Measurements from ENCODE around the gene TFDP1. TPM values are rescaled to one million over a fixed set of nuclear protein-coding genes. Genes with fewer than 3 reads are reported as not detected.

TFDP1 gene
- total RNA-seq, 1 donor from 2014 or later: 54.4 TPM

- DNase-seq (ENCODE audit: low read depth): no peak
- no peak overlapping the region for H3K4me3 ChIP-seq (ENCODE audit: low read depth, low read length)
- H3K27me3 ChIP-seq (ENCODE audit: control insufficient read depth, insufficient read depth, low read length): no peaks in the 10 kb centered on the region
- peaks cover 2% of the 10 kb centered on the region for H3K36me3 ChIP-seq (ENCODE audit: control insufficient read depth, insufficient read depth, low read length)
- TF ChIP-seq CTCF (IDR thresholded peaks at IDR 0.05; ENCODE audit: insufficient read depth, low read length, poor library complexity, severe bottlenecking): no peak
Observed at GRCh38 chr13:113547238-113547971, 37.1 kb upstream of the TFDP1 start.

GRCh38 chr13:113548171-113548641 is 36.3 kb upstream of the TFDP1 start:
- no peaks in the 10 kb centered on the region for H3K27me3 ChIP-seq (ENCODE audit: control insufficient read depth, insufficient read depth, low read length)
- no peak for TF ChIP-seq CTCF (IDR thresholded peaks at IDR 0.05; ENCODE audit: insufficient read depth, low read length, poor library complexity, severe bottlenecking)
- no peak for DNase-seq (ENCODE audit: low read depth)
- no peak overlapping the region for H3K4me3 ChIP-seq (ENCODE audit: low read depth, low read length)
- peaks cover 2% of the 10 kb centered on the region for H3K36me3 ChIP-seq (ENCODE audit: control insufficient read depth, insufficient read depth, low read length)

- Histone ChIP-seq H3K27me3 (ENCODE audit: control insufficient read depth, insufficient read depth, low read length) (no peaks in the 10 kb centered on the region), H3K36me3 (ENCODE audit: control insufficient read depth, insufficient read depth, low read length) (peaks cover 2% of the 10 kb centered on the region)
- TF ChIP-seq CTCF (IDR thresholded peaks at IDR 0.05; ENCODE audit: insufficient read depth, low read length, poor library complexity, severe bottlenecking): no peak
Observed at GRCh38 chr13:113548778-113549621, 35.6 kb upstream of the TFDP1 start.

GRCh38 chr13:113550453-113550852 is 34.1 kb upstream of the TFDP1 start:
- TF ChIP-seq CTCF (IDR thresholded peaks at IDR 0.05; ENCODE audit: insufficient read depth, low read length, poor library complexity, severe bottlenecking): no peak
- H3K4me3 ChIP-seq (ENCODE audit: low read depth, low read length): no peak overlapping the region
- H3K36me3 ChIP-seq (ENCODE audit: control insufficient read depth, insufficient read depth, low read length): peaks cover 2% of the 10 kb centered on the region

More at GRCh38 chr13:113548778-113549621, 35.6 kb upstream of the TFDP1 start:
- DNase-seq (ENCODE audit: low read depth): no peak
- H3K4me3 ChIP-seq (ENCODE audit: low read depth, low read length): no peak overlapping the region

GRCh38 chr13:113551081-113552000 is 33.2 kb upstream of the TFDP1 start:
- DNase-seq (ENCODE audit: low read depth): no peak
- Histone ChIP-seq H3K36me3 (ENCODE audit: control insufficient read depth, insufficient read depth, low read length) (peaks cover 2% of the 10 kb centered on the region), H3K27me3 (ENCODE audit: control insufficient read depth, insufficient read depth, low read length) (no peaks in the 10 kb centered on the region), H3K4me3 (ENCODE audit: low read depth, low read length) (no peak overlapping the region)
- no peak for TF ChIP-seq CTCF (IDR thresholded peaks at IDR 0.05; ENCODE audit: insufficient read depth, low read length, poor library complexity, severe bottlenecking)

More at GRCh38 chr13:113550453-113550852, 34.1 kb upstream of the TFDP1 start:
- DNase-seq (ENCODE audit: low read depth): no peak
- H3K27me3 ChIP-seq (ENCODE audit: control insufficient read depth, insufficient read depth, low read length): no peaks in the 10 kb centered on the region

Measured in kidney epithelial cell (primary cell).